Femur (tissue), 1 donor: ENCODE data around the gene TSSK3.

Experiments
- DNase-seq: peaks from one replicate; pipeline ENCODE4 v3.0.0-alpha.2; 2017

TSSK3 gene, protein sequence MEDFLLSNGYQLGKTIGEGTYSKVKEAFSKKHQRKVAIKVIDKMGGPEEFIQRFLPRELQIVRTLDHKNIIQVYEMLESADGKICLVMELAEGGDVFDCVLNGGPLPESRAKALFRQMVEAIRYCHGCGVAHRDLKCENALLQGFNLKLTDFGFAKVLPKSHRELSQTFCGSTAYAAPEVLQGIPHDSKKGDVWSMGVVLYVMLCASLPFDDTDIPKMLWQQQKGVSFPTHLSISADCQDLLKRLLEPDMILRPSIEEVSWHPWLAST

DNA sequence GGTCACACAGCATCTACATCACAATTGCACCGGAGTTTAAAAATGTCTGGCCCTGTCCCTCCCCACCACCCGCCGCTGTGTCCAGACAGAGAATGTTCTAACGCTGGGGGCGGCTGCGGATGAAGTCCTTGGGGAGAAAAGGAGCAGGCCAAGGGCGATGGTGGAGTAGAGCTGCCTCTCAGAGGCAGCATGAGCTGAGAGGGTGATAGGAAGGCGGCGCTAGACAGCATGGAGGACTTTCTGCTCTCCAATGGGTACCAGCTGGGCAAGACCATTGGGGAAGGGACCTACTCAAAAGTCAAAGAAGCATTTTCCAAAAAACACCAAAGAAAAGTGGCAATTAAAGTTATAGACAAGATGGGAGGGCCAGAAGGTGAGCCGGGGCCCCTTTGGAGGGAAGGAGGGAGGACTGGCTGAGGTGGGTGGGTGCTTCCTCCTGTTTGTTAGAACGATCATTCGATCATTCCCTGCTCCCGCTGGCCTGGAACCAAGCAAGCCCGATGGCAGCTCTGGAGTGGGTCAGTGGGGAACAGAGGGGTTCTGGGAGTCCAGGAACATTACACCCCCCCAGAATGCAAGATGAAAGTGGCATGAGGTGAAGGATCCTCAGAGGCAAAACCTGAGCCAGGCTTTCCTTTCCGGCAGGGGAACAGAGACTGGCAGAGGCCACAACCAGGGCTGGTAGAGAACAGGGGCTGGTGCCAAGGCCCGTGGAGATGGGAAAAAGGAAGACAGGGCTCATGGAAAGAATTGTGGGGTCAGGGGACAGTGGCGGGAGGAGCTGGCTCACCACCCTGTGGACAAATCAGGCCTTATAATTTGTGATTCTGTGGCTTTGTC is at the start of gene TSSK3, which contains the start of gene FAM229A:
TSSK3 (plus strand) TSS at position 66 of the 840 bp plus-strand sequence; CDS start at position 229, 163 bp downstream.
FAM229A (minus strand) TSS at position 12 of the 840 bp plus-strand sequence. CDS start 394 bp downstream, outside the sequence.
- DNase-seq, result no peak

DNA sequence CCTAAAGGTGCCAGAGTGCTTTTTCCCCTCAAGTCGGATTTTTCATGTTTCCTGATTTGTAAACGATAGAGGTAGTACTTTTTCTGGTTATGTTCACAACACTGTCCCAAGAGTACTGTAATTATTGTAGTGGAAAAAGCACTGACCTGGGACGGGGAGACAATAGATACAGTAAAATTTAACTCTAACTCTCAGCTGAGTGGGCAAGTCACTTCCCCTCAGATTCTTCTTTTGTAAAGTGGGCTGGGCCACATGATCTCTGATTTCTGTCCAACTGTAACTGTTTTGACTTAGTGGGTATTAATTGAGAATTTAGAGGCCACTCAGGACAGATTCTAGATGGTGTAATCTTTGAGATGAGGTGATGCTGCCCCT is 45.4 kb upstream of the TSSK3 start:
- no peak for DNase-seq

DNA sequence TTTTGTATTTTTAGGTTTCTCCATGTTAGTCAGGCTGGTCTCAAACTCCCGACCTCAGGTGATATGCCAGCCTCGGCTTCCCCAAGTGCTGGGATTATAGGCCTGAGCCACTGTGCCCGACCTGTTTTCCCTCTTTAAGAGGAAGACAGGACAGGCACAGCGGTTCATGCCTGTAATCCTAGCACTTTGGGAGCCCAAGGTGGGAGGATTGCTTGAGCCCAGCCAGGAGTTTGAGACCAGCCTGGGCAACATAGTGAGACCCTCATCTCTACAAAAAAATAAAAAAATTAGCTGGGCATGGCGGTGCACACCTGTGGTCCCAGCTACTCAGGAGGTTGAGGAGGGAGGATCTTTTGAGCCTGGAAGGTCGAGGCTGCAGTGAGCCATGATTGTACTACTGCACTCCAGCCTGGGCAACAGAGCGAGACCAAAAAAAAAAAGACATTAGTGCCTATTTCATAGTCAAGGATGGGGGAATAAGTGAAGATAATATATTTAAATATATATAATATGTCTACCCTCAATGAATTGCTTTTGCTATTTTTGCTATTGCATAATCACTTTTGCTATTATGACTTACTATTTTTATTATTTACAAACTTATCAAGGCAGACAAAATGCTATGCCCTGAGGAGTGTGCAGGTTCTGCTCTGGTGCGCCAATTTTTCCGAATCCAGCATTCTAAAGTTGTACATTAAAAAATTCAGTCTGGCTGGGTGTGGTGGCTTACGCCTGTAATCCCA is 44.0 kb upstream of the TSSK3 start:
- no peak for DNase-seq

DNA sequence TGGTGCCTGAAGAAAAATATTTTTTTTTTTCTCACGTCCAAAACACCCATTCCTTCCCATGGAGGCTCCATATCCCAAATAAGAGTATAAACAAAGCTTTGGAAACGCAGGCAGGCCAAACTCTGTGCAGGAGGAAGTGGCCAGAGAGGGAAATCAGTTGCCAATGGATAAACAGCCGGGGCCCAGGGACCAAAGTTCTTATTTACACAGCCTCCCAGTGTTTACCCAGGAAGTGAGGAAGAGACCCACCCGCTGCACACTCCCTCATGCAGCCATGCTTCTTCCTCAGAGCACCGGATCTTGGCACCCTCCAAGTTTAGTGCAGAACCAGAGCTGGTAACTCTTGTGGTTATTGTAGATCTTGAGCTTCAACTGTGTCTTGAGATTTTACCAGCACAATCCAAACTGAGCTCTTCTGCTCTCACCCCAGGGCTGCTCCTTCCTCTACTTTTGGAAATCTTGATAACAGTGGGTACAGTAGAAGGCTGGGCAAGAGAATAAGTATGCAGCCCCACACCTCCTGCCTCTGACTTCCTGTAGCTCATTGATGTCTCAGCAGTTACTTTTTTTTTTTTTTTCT is 40.5 kb upstream of the TSSK3 start:
- DNase-seq, result no peak

DNA sequence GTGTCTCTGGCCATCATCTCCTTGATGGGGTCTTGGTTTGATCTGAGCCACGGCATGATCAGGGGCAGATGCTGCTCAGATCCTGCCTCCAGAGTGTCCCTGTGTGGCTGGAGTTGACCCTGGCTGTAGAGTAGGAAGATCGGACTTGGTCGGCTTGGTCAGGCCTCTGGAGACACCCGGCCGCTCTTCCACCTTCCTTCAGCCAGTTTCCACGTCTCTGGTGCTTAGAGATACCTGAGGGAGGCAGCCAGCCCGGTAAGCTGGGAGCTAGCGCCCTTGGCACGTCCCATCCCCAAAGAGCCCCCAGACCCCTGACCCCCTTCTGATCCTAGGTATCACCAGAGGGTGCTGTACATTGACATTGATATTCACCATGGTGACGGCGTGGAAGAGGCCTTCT is 35.1 kb upstream of the TSSK3 start:
- no peak for DNase-seq

DNA sequence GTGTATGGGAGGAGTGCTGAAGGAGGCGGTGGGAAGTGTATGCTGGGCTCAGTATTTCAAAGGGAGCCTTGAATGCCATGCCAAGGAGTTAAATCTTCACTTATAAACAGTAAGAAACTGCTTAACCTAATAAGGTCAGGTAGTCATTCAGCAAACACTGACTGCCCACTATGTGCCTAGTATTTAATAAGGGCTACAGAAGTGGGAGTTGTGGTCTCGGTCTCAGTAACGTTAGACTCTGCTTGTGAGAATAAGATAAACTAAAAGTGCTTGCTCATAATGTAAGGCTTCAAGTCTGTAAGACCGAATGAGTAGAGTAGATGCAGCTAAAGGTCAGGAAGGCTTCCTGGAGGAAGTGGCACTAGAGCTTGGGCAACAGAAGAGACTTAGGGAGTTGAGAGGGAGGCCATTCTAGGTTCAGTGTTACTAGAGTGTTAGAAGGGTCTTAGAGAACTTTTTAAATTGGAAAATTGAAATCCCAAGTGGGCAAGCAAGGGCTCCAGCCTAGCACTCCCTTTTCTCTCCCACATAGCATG is 32.3 kb upstream of the TSSK3 start:
- DNase-seq, result no peak

DNA sequence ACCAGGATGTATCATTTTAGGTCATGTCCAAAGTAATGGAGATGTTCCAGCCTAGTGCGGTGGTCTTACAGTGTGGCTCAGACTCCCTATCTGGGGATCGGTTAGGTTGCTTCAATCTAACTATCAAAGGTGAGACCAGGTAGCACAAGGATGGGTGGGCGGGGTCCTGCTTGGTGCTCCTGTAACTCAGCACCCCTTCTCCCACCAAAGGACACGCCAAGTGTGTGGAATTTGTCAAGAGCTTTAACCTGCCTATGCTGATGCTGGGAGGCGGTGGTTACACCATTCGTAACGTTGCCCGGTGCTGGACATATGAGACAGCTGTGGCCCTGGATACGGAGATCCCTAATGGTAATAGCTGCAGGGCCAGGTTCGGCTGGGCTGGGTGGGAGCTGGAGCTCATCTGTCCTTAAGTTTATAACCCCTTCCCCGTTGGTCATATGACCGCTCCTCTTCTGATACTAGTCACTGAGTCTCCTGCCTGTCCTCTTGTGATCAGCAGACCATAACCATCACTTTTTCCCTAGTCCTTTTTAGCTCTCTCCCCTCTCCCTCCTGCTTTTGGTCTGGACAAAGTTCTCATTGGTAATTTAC is 31.7 kb upstream of the TSSK3 start:
- no peak for DNase-seq

DNA sequence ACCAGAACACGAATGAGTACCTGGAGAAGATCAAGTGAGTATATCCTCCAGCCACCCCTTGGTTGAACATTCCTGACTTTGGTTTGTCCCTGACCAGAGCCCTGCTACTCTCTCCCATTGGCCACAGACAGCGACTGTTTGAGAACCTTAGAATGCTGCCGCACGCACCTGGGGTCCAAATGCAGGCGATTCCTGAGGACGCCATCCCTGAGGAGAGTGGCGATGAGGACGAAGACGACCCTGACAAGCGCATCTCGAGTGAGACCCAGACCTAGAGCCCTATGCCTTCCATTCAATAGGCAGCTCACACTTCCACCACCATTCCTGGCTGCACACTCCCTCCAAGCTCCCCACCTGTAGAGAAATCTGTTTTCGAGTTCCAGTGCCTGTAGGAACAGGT is 30.8 kb upstream of the TSSK3 start:
- no peak for DNase-seq

DNA sequence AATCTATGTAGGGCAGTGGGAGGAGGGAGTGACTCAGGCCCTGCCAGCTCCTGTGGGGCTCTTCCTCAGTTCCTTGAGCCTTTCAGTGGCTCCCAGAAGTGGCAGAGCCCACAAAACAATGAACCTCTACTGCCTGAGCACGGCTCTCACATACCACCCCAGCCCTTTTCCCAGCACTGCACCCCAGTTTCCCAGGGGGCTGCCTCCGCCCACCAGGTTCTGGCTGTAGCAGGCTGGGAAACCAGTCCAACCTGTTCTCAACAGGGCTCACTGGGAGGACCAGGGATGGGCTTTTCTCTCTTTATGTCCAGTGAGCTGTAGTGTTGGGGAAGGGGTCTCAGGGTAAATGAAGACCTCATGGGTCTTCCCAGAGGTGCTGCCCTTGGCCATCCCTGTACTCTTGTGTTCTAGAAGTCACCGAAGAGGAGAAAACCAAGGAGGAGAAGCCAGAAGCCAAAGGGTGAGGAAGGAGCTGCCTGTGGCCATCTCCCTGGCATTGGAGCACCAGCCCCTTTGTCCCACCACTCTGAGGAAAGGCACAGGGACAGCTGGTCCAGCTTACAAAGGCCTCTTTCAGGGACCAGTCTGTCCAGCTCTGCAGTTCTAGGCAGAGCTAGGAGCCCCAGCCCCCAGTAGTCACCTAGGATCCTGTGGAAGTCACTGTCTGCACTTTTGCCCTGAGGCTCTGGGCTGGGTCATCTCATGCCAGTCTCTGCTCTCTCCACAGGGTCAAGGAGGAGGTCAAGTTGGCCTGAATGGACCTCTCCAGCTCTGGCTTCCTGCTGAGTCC is 29.9 kb upstream of the TSSK3 start:
- no peak for DNase-seq

DNA sequence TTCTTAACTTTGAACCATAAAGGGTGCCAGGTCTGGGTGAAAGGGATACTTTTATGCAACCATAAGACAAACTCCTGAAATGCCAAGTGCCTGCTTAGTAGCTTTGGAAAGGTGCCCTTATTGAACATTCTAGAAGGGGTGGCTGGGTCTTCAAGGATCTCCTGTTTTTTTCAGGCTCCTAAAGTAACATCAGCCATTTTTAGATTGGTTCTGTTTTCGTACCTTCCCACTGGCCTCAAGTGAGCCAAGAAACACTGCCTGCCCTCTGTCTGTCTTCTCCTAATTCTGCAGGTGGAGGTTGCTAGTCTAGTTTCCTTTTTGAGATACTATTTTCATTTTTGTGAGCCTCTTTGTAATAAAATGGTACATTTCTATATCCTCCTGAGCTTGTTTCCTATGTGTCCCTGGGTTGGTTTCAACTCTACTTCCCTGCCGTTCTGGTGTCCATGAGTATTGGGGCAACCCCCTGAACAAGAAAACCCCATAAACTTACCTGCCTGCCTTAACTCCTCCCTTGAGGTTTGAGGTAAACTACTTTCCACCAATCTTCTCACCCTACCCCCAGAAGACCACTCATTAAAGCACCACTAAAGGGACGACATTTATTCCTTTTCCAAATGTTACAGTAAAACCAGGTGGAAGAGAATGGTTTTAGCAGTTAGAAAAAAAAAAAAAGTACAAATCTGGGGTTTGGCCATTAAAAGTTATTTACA is 28.9 kb upstream of the TSSK3 start:
- no peak for DNase-seq

DNA sequence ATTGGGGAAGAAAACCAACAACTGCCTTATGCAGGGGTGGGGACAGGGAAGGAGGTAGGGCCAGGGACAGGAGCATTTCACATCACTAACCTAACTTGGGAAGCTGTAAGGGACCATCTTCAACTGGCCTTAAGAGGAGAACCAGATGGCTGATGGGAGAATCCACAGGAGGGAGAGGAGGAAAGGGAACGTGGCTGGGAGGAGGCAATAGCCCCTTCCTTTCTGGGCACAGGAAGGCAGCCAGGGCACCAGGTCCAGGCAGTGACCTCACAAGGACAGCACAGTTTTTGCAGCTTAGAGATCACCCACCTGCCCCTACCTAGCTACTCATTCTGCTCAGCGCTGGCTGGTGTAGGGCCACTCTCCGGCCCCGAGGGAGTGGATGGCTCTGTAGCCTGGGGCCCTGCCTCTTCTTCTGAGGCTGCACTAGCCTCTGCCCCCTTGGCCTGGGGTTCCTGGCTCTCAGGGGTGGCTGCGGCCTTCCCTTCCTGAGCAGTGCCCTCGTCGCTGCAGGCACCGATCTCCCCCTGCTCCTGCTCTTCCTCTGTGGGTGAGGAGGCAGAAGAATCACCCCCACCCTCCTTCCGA is 28.0 kb upstream of the TSSK3 start:
- DNase-seq, result no peak

DNA sequence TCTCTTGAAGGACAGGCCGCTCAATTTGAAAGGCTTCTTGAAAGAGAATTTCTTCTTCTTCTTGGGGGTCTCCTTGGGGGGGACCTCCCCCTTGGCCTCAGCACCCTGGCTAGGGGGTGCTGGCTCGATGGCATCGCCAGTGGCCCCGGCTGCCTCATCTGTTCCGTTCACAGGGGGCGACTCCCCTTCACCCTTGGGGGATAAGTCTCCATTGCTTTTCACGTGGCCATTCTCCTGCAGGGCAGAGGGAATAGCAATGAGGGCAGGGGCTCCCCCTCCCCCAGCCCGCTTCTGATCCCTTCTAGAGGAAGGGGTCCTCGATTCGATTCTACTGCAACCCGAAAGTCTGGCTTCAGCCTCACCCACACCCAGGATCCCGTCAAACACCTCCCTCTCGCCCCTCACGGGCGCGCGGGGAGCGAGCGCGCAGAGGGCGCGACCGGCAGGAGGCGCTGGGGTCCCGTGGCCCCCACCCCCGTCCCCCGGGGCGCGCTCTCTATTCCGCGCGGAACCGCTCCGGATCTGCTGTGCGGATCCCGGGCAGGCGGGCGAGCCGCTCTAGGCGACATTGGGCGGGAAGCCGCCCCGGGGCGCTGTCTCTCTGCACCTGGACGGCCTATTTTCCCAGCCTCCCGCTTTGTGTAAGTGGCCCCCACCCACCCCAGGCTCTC is 27.3 kb upstream of the TSSK3 start:
- DNase-seq, result peak; percentile 62

DNA sequence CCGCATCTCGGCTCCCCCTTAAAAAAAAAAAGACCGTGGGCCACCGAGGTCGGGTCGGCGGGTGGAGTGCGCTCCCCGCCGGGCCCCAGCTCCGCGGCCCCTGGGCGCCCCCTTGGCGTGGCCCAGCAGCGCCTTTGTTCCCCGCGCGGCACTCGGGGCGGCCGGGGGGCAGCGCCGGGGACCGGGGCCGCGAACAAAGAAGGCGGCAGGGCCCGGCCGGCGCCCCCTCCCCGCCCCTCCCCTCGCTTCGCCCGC is 26.9 kb upstream of the TSSK3 start:
- no peak for DNase-seq

DNA sequence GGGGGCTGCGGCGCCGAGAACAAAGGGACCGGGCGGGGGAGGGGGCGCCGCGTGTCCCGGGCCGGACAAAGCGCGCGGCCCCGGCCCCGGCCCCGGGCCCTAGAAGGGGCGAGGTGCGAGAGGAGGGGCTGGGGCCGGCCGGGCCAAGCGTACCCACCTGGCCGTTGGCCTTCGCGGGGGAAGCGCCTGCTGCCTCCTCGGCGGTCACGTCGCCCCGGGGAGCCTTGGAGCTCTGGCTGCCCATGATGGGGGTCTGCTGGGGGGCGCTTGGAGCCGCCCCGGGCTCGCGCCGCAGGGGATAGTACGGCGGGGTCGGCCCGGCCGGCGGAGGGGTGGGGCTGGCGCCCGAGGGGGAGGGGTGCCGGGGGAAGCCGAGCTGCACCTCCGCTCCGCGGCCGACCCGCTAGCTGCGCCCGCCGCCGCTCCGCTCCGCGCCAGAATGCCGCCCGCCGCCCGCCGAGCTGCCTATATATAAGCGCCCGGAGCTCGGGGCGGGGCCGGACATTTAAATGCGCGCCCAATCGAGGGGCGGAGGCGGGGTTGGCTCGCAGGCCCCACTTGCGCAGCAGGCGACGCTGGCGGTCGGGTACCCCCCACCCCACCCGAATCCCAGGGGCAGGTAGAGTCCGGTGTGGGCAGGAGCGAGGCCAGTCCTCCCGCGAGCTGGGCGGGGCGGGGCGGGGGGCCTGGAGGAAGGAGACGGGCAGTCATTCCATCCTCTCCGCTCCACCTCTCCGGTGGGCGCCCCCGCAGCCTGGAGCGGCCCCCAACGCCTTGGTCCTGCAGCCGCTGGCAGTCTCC is 26.3 kb upstream of the TSSK3 start, which contains the start of gene MARCKSL1:
MARCKSL1 (minus strand) TSS at position 444 of the 801 bp plus-strand sequence; CDS start at position 244, 200 bp downstream.
- DNase-seq, result peak; percentile 90

DNA sequence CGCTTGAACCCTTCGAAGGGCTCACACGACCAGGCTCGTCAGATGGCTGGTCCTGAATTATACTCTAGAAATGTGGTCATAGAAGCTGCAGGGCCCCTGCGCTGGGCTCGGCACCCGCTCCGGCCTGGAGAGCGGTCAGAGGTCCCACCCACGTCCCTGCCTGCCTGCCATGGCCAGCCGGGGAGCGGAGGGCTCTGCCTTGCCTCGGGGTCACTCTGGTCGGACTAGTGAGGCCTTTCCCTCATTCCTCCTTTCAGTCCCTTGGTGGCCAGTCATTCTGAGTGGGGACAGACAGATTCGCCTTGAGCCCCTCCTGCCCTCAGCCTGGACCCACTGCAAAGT is 25.8 kb upstream of the TSSK3 start:
- DNase-seq, result no peak

DNA sequence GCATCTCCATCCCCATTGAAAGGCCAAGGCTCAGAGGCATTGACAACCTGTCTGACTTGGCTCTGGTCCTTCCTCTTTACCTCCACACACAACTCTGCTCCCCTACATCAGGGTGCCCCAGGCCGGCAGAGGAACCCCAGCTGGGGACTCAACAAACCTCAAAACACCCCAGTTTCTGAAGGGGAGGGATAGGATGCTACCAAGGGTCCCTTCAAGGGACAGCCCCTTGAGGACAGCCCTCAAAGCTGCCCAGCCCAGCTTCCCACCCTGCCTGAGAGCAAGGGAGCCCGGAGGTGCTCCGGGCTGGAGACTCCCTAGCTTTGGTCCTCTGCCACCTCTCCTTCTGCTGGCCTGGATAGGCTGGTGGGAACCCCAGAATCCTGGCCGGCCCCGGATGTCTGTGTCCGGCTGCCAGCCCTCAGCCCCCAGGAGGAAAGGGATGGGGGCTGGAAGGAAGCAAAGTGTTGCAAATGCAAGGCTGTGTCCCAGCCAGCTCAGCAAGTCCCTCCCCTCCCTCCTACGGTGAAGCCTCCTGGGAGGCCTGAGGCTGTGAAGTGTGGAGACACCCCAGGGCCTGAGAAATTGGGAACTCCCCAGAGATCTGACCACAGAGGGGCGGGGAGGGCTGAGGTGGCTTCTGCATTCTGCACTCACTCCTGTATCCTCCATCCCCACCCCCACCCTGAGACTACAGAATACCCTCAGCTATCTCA is 25.2 kb upstream of the TSSK3 start:
- peak; percentile 66 for DNase-seq

DNA sequence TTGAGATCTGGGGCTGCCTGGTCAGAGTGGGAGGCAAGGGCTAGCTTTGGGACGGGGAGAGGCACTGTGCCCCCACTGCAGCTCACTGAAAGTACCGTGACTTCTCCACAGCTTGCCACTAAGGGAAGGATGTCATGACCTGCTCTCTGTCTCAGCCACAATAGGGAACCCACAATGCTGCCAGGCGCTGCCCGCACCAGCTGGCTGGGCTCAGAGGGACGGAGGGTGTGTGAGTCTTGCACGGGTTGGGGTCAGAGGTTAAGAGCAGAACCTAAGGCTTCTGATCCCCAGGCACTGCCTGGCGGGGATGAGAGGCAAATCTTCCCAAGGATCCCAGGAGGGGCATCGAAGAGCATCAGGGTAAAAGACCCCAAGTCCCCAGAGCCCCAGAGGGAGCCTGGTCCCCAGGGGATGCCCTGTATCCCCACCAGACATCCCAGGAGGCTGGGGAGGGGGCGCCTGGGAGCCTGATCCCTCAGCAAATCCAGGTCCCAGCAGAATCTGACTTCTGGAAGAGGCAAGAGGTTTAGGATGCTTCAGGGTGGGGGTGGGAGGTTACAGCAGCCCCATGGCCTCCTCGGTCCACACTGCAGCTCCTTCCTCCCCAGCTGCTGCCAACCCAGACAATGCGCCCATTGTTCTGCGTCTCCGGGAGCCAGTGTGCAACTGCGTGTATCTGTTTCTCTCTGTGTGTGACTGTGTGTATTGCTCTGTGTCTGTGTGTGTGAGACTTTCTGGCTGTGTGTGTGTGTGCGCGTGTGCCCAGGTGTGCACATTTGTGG is 24.3 kb upstream of the TSSK3 start:
- DNase-seq, result peak; percentile 67

DNA sequence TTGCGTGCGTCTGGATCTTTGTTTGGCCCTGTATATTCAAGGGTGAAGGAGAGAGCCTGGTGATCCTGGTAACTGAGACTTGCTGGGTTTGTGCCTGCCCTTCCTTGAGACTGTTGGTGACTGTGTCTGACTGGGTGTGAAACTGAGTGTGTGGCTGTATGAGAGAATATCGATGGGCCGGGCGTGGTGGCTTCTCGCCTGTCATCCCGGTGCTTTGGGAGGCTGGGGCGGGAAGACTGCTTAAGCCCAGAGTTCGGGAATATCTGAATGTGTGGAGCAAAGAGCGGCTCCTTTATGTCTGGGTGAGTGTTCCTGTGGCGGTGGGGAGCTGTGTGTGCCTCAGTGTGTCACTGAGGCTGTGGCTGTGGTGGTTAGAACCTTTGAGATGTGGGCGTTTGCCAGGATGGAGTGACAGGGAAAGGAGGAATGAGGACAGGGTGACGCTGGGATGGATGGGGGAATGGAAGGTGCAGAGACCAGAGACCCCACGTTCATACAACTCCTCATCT is 23.6 kb upstream of the TSSK3 start:
- no peak for DNase-seq
